T-cell (primary cell): ENCODE data around the gene LZIC. TPM values are rescaled to one million over a fixed set of nuclear protein-coding genes. Genes with fewer than 3 reads are reported as not detected.

Experiments used
- ATAC-seq, 4 experiments: fragments of 200-7000 bp in 3 of 4; fragments of 150-1000 bp in 1 of 4; cut with Tn5 transposase; replicated peaks in 1 of 4; 1 replicate in 3 of 4; 2 replicates in 1 of 4; pipeline ENCODE4 v1.10.0; 2021; ENCODE audit warnings: moderate library complexity in 3 of 4, mild to moderate bottlenecking in 2 of 4, moderate number of reproducible peaks in 1 of 4
- CTCF ChIA-PET, 2 donors: fragments of 300-600 bp; sonication (Branson Sonifier 250); formaldehyde crosslinking; loops; one replicate each; lab custom pipeline; 2022; ENCODE audit warnings: antibody characterized with exemption in 2 of 2; lab: Charles Lee
- POLR2A ChIA-PET, 2 donors: fragments of 300-600 bp; sonication (Branson Sonifier 250); formaldehyde crosslinking; loops; one replicate each; lab custom pipeline; 2022; ENCODE audit warnings: antibody characterized with exemption in 2 of 2; lab: Charles Lee
- DNase-seq, 35 experiments: peaks; one replicate each; pipeline versions ENCODE4 v3.0.0 to v3.0.0-alpha.2; 2013 to 2023
- H3K27ac ChIP-seq: one replicate; pipeline ENCODE4 v1.5.1; 2013; ENCODE audit warnings: low read length
- H3K27me3 ChIP-seq, 2 experiments: replicated peaks in 1 of 2; 1 replicate in 1 of 2; 2 replicates in 1 of 2; pipeline versions ENCODE4 v1.6.1 to v1.7.0; 2013; ENCODE audit warnings: low read length in 1 of 2, mixed read lengths in 1 of 2; ENCODE audit not compliant: control insufficient read depth in 2 of 2, insufficient read depth in 2 of 2; ENCODE audit errors: extremely low read depth in 1 of 2
- H3K36me3 ChIP-seq, 2 donors: 1 replicate in 1 of 2; 2 replicates in 1 of 2; pipeline versions ENCODE4 v1.6.1 to v1.7.0; 2013; ENCODE audit warnings: low read length in 1 of 2; ENCODE audit not compliant: control insufficient read depth in 2 of 2, insufficient read depth in 1 of 2; ENCODE audit errors: extremely low read depth in 1 of 2
- H3K4me1 ChIP-seq, 2 experiments: 1 replicate in 1 of 2; 2 replicates in 1 of 2; pipeline versions ENCODE4 v1.6.1 to v1.7.0; 2013; ENCODE audit warnings: low read length in 2 of 2, mixed read lengths in 1 of 2; ENCODE audit not compliant: insufficient read depth in 2 of 2, control insufficient read depth in 1 of 2; ENCODE audit errors: extremely low read depth in 1 of 2
- H3K4me3 ChIP-seq, 2 donors: 1 replicate in 1 of 2; 2 replicates in 1 of 2; pipeline versions ENCODE4 v1.5.1 to v1.7.0; 2013; ENCODE audit warnings: mild to moderate bottlenecking in 2 of 2, low read length in 1 of 2, moderate library complexity in 1 of 2; ENCODE audit not compliant: control insufficient read depth in 1 of 2; ENCODE audit errors: extremely low read depth in 1 of 2
- H3K9me3 ChIP-seq: 2 replicates; pipeline ENCODE4 v1.7.0; 2013
- H3K27ac Mint-ChIP-seq, 2 donors: one replicate each; pipeline ENCODE4 v1.8.0; 2020 to 2021; ENCODE audit warnings: mild to moderate bottlenecking in 2 of 2, mixed read lengths in 2 of 2
- H3K27me3 Mint-ChIP-seq, 2 donors: one replicate each; pipeline ENCODE4 v1.8.0; 2021 to 2022; ENCODE audit warnings: mixed read lengths in 2 of 2
- H3K36me3 Mint-ChIP-seq: one replicate; pipeline ENCODE4 v1.8.0; 2021; ENCODE audit warnings: mixed read lengths
- H3K4me1 Mint-ChIP-seq, 3 donors: one replicate each; pipeline ENCODE4 v1.8.0; 2020 to 2022; ENCODE audit warnings: mixed read lengths in 3 of 3, mild to moderate bottlenecking in 1 of 3
- H3K4me3 Mint-ChIP-seq, 3 donors: one replicate each; pipeline ENCODE4 v1.8.0; 2020 to 2022; ENCODE audit warnings: mild to moderate bottlenecking in 3 of 3, mixed read lengths in 3 of 3, moderate library complexity in 3 of 3
- H3K9me3 Mint-ChIP-seq, 3 donors: one replicate each; pipeline ENCODE4 v1.8.0; 2020 to 2022; ENCODE audit warnings: mixed read lengths in 3 of 3
- WGBS: methylation state at CpG from one replicate; pipeline ENCODE4 v1.1.5; 2013; ENCODE audit warnings: missing lambda C conversion rate; ENCODE audit not compliant: insufficient coverage; 5-methylcytosine and 5-hydroxymethylcytosine counted together
- total RNA-seq, 35 experiments: library from RNA in 6 of 35; stranded (reverse) in 6 of 35; fragments of 120-200 nt in 1 of 35; gene quantifications; one replicate each; pipeline versions ENCODE4 v1.2.1 to v1.2.4 and lab custom pipeline; 2013 to 2026

LZIC gene
- total RNA-seq, 5 donors from 2014 or later (not counting 1 experiment from before 2014, with no cell fraction given) = 19.6 to 28.6 (median 22.0) TPM

GRCh38 chr1:9903801-9904527, 39.2 kb downstream of the LZIC start:
- H3K4me1 ChIP-seq = peaks cover 2 to 14% of the 10 kb centered on the region in 2 experiments
- H3K27ac ChIP-seq = no peak overlapping the region
- Mint-ChIP-seq H3K27me3 (no peaks in the 10 kb centered on the region), H3K4me3 (no peak overlapping the region), H3K9me3 (no peaks in the 10 kb centered on the region), H3K4me1 (peaks cover 22 to 39% (median 33%) of the 10 kb centered on the region in 3 donors), H3K27ac (no peak overlapping the region), H3K36me3 (no peaks in the 10 kb centered on the region)
- POLR2A ChIA-PET = no interaction called here
- WGBS = 33% methylated on average over 4 of the region's 9 CpGs
- no peaks in the 10 kb centered on the region for H3K27me3 ChIP-seq
- H3K36me3 ChIP-seq = no peaks in the 10 kb centered on the region
- CTCF ChIA-PET = interaction anchor here in 1 of 2 donors (0.6 kb wide), 1 partner anchor 1276 kb away, joined by 4 read pairs; no protein-coding TSS in a partner anchor
- no peak overlapping the region for H3K4me3 ChIP-seq
- DNase-seq = no peak
- H3K9me3 ChIP-seq = no peaks in the 10 kb centered on the region
- no peak for ATAC-seq

- WGBS = 100% methylated on average over 4 of the region's 6 CpGs
- H3K4me3 Mint-ChIP-seq = no peak overlapping the region
- ChIA-PET CTCF (no interaction called here), POLR2A (no interaction called here)
- Histone ChIP-seq H3K27ac (no peak overlapping the region), H3K9me3 (no peaks in the 10 kb centered on the region), H3K4me1 (peaks cover 0 to 9% of the 10 kb centered on the region in 2 experiments), H3K27me3 (no peaks in the 10 kb centered on the region), H3K4me3 (no peak overlapping the region), H3K36me3 (no peaks in the 10 kb centered on the region)
- H3K27ac Mint-ChIP-seq = no peak overlapping the region
- no peaks in the 10 kb centered on the region for H3K36me3 Mint-ChIP-seq
- H3K27me3 Mint-ChIP-seq = no peaks in the 10 kb centered on the region
- peaks cover 17 to 26% (median 24%) of the 10 kb centered on the region in 3 donors for H3K4me1 Mint-ChIP-seq
- H3K9me3 Mint-ChIP-seq = no peaks in the 10 kb centered on the region
- no peak for ATAC-seq
- no peak for DNase-seq
These were observed 41.1 kb downstream of the LZIC start for GRCh38 chr1:9902060-9902452.

- Histone ChIP-seq H3K27me3 (no peaks in the 10 kb centered on the region), H3K27ac (no peak overlapping the region), H3K9me3 (no peaks in the 10 kb centered on the region), H3K4me3 (no peak overlapping the region), H3K4me1 (peaks cover 0 to 9% of the 10 kb centered on the region in 2 experiments), H3K36me3 (no peaks in the 10 kb centered on the region)
- WGBS = 94% methylated on average over 5 of the region's 9 CpGs
- Mint-ChIP-seq H3K9me3 (no peaks in the 10 kb centered on the region), H3K27me3 (no peaks in the 10 kb centered on the region), H3K36me3 (no peaks in the 10 kb centered on the region), H3K27ac (peak overlapping the region; percentile 27 to 72), H3K4me1 (peaks cover 15 to 26% (median 24%) of the 10 kb centered on the region in 3 donors), H3K4me3 (no peak overlapping the region)
- POLR2A ChIA-PET = no interaction called here
- ATAC-seq = peak in 1 of 4 experiments; percentile 19
- CTCF ChIA-PET = no interaction called here
- no peak for DNase-seq
These were observed 41.8 kb downstream of the LZIC start for GRCh38 chr1:9901148-9902059.

- peaks cover 15 to 26% (median 24%) of the 10 kb centered on the region in 3 donors for H3K4me1 Mint-ChIP-seq
- CTCF ChIA-PET = no interaction called here
- DNase-seq (peak in 2 of 35 experiments; percentile 3 to 35), ATAC-seq (peak; percentile 23 to 71 (median 38))
- no peaks in the 10 kb centered on the region for H3K36me3 Mint-ChIP-seq
- Histone ChIP-seq H3K4me1 (peaks cover 0 to 9% of the 10 kb centered on the region in 2 experiments), H3K4me3 (peak overlapping the region in 1 of 2 donors; percentile 2), H3K36me3 (no peaks in the 10 kb centered on the region), H3K27me3 (no peaks in the 10 kb centered on the region), H3K9me3 (no peaks in the 10 kb centered on the region), H3K27ac (no peak overlapping the region)
- peak overlapping the region; percentile 28 to 36 for H3K27ac Mint-ChIP-seq
- POLR2A ChIA-PET = no interaction called here
- H3K27me3 Mint-ChIP-seq = no peaks in the 10 kb centered on the region
- 57% methylated on average over 2 of the region's 18 CpGs for WGBS
- H3K4me3 Mint-ChIP-seq = peak overlapping the region; percentile 14 to 46 (median 21)
- H3K9me3 Mint-ChIP-seq = no peaks in the 10 kb centered on the region
These were observed 42.8 kb downstream of the LZIC start for GRCh38 chr1:9900142-9901043.

- no peaks in the 10 kb centered on the region for H3K9me3 ChIP-seq
- ATAC-seq = no peak
- WGBS = no CpG with 5 or more reads among the region's 3 CpGs
- ChIA-PET POLR2A (interaction anchor here in 1 of 2 donors (0.6 kb wide), 1 partner anchor 114 kb away, joined by 3 read pairs; no protein-coding TSS in a partner anchor), CTCF (no interaction called here)
- H3K9me3 Mint-ChIP-seq = no peaks in the 10 kb centered on the region
- H3K27me3 Mint-ChIP-seq = no peaks in the 10 kb centered on the region
- no peak for DNase-seq
- no peaks in the 10 kb centered on the region for H3K36me3 Mint-ChIP-seq
- peaks cover 0 to 3% of the 10 kb centered on the region in 2 donors for H3K36me3 ChIP-seq
- peaks cover 3 to 16% (median 13%) of the 10 kb centered on the region in 3 donors for H3K4me1 Mint-ChIP-seq
- H3K4me3 ChIP-seq = no peak overlapping the region
- H3K4me1 ChIP-seq = no peaks in the 10 kb centered on the region
- H3K4me3 Mint-ChIP-seq = no peak overlapping the region
- H3K27me3 ChIP-seq = no peaks in the 10 kb centered on the region
- H3K27ac Mint-ChIP-seq = no peak overlapping the region
- H3K27ac ChIP-seq = no peak overlapping the region
These were observed 49.1 kb downstream of the LZIC start for GRCh38 chr1:9894115-9894514.
